ENCODE data around the gene MDFI. TPM values are rescaled to one million over a fixed set of nuclear protein-coding genes. Genes with fewer than 3 reads are reported as not detected.

Gene MDFI
- polyA plus RNA-seq, 2 of the 4 experiments (the other 2 are of a cell fraction): 0.06 to 0.30 TPM

DNA sequence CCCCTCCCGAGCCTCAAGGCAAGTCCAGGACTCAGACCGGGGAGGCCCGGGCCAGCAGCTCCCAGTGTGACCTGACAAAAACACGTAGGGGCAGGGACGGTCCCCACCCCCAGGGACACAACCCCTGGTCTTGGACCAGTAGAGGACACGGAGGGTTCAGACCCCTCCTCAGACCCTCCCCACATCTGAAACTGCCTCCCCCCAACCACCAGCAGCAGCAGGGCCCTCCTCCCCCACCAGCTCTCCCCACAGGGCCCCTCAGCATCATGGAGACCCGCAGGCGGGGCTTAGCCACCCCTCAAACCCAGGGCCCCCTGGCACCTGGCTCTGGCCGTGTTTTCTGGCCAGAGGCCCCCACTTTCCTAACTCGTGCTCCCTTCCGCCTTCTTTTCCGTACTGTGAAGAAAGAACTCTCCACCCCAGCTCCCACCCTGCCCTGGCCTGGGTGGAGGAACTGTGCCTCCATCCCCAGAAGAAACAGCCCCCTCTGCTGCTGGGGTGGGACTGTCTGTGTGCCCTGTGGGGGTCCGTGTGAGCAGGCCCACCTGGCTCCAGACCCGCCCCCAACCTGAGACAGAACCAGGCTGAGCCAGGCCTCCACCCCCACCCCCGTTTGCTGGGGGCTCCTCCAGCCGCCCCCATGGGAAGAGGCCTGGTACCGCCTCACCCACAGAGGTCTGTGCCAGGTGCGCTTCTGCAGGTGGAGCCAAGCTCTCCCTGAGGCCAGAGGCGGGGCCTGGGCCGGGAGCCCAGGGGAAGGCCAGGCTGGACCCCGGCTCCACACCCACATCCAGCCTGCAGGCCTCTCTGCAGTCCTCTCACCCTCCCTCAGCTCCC, 39.0 kb upstream of the MDFI start:
- no peak for ATAC-seq
- no peak for TF ChIP-seq KDM5A (IDR thresholded peaks at IDR 0.05)
- no peak for TF ChIP-seq EHMT2 (IDR thresholded peaks at IDR 0.05; ENCODE audit: low read depth)
- TF ChIP-seq EP300 (IDR thresholded peaks at IDR 0.05): no peak
- TF ChIP-seq CBX8 (IDR thresholded peaks at IDR 0.05): no peak
- TF ChIP-seq, protein P1, sequence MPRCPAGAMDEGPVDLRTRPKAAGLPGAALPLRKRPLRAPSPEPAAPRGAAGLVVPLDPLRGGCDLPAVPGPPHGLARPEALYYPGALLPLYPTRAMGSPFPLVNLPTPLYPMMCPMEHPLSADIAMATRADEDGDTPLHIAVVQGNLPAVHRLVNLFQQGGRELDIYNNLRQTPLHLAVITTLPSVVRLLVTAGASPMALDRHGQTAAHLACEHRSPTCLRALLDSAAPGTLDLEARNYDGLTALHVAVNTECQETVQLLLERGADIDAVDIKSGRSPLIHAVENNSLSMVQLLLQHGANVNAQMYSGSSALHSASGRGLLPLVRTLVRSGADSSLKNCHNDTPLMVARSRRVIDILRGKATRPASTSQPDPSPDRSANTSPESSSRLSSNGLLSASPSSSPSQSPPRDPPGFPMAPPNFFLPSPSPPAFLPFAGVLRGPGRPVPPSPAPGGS (IDR thresholded peaks at IDR 0.05): no peak
- no peaks in the 10 kb centered on the region for H3K9me3 ChIP-seq
- ChIA-PET POLR2A (no interaction called here), CTCF (interaction anchor here (0.6 to 17.1 kb wide), 5 partner anchors 9 to 230 kb away, joined by 3 to 181 read pairs (median 44); no protein-coding TSS in a partner anchor)
- 85% methylated on average over 13 of the region's 21 CpGs for WGBS (ENCODE audit: missing lambda C conversion rate)
- DNase-seq (ENCODE audit: low read depth in 1 of 2, low spot score in 1 of 2): no peak
- no peak overlapping the region for H3K4me2 ChIP-seq
- H3K4me3 ChIP-seq: no peak overlapping the region
- no peak for FAIRE-seq
- H3K27ac ChIP-seq: no peak overlapping the region
- H3K4me1 ChIP-seq: peaks cover 4% of the 10 kb centered on the region; the same call in 1 of the 3 replicates

DNA sequence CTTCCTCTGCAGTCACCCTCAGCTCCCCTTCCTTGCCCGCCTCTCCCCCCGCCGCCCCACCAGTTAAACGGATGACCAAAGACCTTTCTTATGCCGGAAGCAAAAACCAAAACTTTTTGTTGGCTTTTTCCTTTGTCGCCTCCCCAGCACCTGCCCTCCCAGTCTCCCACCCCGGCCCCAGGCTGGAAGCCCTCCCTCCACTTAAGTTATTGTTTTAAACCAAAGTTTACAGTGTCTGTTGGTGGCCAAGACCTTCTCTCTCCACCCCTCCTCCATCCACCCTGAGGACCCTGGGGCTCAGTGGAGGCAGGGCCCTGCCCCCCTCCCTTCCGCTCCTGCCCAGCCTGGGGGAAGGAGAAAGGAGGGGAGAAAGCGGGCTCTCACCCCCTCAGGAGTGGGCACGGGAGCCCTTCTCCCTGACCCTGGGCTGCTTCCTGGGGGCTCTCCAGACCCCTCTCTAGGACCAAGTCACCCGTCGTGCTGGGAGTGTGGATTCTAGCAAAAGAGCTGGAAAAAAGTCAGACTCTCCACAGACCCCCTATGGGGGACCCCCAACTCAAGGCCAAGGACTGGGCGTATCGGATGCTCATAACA, 38.3 kb upstream of the MDFI start:
- POLR2A ChIA-PET: no interaction called here
- CTCF ChIA-PET: interaction anchor here (3.4 to 17.1 kb wide), 4 partner anchors 8 to 231 kb away, joined by 9 to 181 read pairs (median 58); no protein-coding TSS in a partner anchor
- no peak for TF ChIP-seq ZNF302 (CRISPR knock-in tag; IDR thresholded peaks at IDR 0.05)
- no peak for TF ChIP-seq ESRRA (IDR thresholded peaks at IDR 0.05; ENCODE audit: borderline replicate concordance, low read length)
- DNase-seq (ENCODE audit: low read depth in 1 of 2, low spot score in 1 of 2) (no peak), FAIRE-seq (no peak), ATAC-seq (no peak)
- Histone ChIP-seq H3K4me2 (no peak overlapping the region), H3K27ac (no peak overlapping the region), H3K9me3 (no peaks in the 10 kb centered on the region), H3K4me1 (peaks cover 4% of the 10 kb centered on the region; the same call in 1 of the 3 replicates), H3K4me3 (no peak overlapping the region)
- 86% methylated on average over 10 of the region's 14 CpGs for WGBS (ENCODE audit: missing lambda C conversion rate)

DNA sequence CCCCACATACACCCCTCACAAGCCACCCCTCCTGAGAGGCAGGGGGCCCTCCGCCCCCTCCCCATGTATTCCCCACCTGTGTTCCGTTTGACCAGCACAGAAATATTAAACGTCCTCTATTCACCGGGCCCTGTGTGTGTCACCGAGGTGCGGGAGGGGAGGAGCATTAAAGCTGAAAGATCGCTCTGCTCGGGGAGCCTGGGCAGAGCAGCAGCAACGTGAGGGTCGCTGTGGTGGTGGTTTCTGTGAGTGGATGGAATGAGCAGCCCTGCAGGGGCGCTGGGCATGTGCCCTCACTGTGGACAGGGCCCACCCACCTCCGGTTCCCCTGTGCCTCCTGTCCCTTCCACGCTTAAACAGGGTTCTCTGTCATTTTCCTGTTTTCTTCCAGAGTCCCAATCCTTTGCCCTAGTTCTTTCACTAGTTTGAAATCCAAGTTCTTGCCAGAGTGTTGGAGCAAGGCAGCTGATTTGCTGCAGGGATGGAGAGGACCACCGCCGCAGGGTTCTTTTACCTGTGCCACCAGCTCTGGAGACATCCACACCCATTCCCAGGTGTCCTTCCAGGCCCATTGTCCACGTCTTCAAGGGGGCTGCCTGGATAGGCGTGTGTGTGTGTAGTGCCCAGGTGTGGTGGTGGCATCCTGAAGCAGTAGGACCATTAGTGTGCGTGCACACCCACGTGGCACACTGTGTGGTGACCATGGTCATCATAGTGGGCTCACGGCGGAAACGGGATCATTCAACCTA, 37.6 kb upstream of the MDFI start:
- 78% methylated on average over 15 of the region's 22 CpGs for WGBS (ENCODE audit: missing lambda C conversion rate)
- no peak for DNase-seq (ENCODE audit: low read depth in 1 of 2, low spot score in 1 of 2)
- Histone ChIP-seq H3K4me3 (no peak overlapping the region), H3K9me3 (no peaks in the 10 kb centered on the region), H3K4me1 (peaks cover 4% of the 10 kb centered on the region; the same call in 1 of the 3 replicates), H3K4me2 (no peak overlapping the region), H3K27ac (no peak overlapping the region)
- TF ChIP-seq KDM1A (IDR thresholded peaks at IDR 0.05; ENCODE audit: low read depth) (no peak), CHD2 (IDR thresholded peaks at IDR 0.05; ENCODE audit: low read length, partially characterized antibody) (no peak), ZSCAN20 (CRISPR knock-in tag; IDR thresholded peaks at IDR 0.05) (no peak), SREBF2 (IDR thresholded peaks at IDR 0.05) (no peak), NFE2L2 (conservative IDR thresholded peaks at IDR 0.05; ENCODE audit: low read length) (no peak), SMC3 (IDR thresholded peaks at IDR 0.05) (no peak), JUNB (IDR thresholded peaks at IDR 0.05) (no peak), MAFK (IDR thresholded peaks at IDR 0.05; ENCODE audit: partially characterized antibody) (no peak), RCOR1 (IDR thresholded peaks at IDR 0.05; ENCODE audit: low read depth, low read length) (no peak), ZNF302 (CRISPR knock-in tag; IDR thresholded peaks at IDR 0.05) (no peak), MYC (IDR thresholded peaks at IDR 0.05; ENCODE audit: borderline replicate concordance, low read length) (no peak), POLR2AphosphoS2 (conservative IDR thresholded peaks at IDR 0.05; ENCODE audit: low read length) (no peak)
- TF ChIP-seq, protein P2, sequence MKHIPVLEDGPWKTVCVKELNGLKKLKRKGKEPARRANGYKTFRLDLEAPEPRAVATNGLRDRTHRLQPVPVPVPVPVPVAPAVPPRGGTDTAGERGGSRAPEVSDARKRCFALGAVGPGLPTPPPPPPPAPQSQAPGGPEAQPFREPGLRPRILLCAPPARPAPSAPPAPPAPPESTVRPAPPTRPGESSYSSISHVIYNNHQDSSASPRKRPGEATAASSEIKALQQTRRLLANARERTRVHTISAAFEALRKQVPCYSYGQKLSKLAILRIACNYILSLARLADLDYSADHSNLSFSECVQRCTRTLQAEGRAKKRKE (CRISPR knock-in tag; IDR thresholded peaks at IDR 0.05; ENCODE audit: low read depth): no peak
- TF ChIP-seq, protein P3, sequence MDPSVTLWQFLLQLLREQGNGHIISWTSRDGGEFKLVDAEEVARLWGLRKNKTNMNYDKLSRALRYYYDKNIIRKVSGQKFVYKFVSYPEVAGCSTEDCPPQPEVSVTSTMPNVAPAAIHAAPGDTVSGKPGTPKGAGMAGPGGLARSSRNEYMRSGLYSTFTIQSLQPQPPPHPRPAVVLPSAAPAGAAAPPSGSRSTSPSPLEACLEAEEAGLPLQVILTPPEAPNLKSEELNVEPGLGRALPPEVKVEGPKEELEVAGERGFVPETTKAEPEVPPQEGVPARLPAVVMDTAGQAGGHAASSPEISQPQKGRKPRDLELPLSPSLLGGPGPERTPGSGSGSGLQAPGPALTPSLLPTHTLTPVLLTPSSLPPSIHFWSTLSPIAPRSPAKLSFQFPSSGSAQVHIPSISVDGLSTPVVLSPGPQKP (IDR thresholded peaks at IDR 0.05; ENCODE audit: low read depth, low read length): no peak
- POLR2A ChIA-PET: no interaction called here
- CTCF ChIA-PET: interaction anchor here (2.3 to 17.1 kb wide), 6 partner anchors 8 to 232 kb away, joined by 7 to 181 read pairs (median 27); no protein-coding TSS in a partner anchor
- ATAC-seq: no peak
- no peak for FAIRE-seq
